HEK293 (cell line): ENCODE results near the gene LRAT.

Experiments
- GLI4 ChIP-seq: fragments of 450-650 bp; formaldehyde crosslinking; IDR thresholded peaks from 2 replicates; pipeline ENCODE4 v1.5.1; 2016; ENCODE audit warnings: missing biosample characterization, missing genetic modification characterization
- MYNN ChIP-seq: fragments of 450-650 bp; formaldehyde crosslinking; IDR thresholded peaks from 2 replicates; pipeline ENCODE4 v1.5.1; 2016; ENCODE audit warnings: missing biosample characterization, missing genetic modification characterization, borderline replicate concordance
- ZNF214 ChIP-seq: fragments of 450-650 bp; formaldehyde crosslinking; IDR thresholded peaks from 2 replicates; pipeline ENCODE4 v1.5.1; 2017; ENCODE audit warnings: missing biosample characterization, mild to moderate bottlenecking, missing genetic modification characterization, borderline replicate concordance
- ZNF623 ChIP-seq: fragments of 450-650 bp; formaldehyde crosslinking; IDR thresholded peaks from 2 replicates; pipeline ENCODE4 v1.5.1; 2016; ENCODE audit warnings: missing biosample characterization, missing genetic modification characterization
- TF ChIP-seq, protein P1 (sequence below): fragments of 450-650 bp; formaldehyde crosslinking; IDR thresholded peaks from 2 replicates; pipeline ENCODE4 v1.5.1; 2016; ENCODE audit warnings: missing biosample characterization, missing genetic modification characterization
- TF ChIP-seq, protein P2 (sequence below): fragments of 450-650 bp; formaldehyde crosslinking; conservative IDR thresholded peaks from 2 replicates; pipeline ENCODE4 v1.5.1; 2016; ENCODE audit warnings: low read depth, missing biosample characterization, missing genetic modification characterization
- TF ChIP-seq, protein P3 (sequence below): fragments of 450-650 bp; formaldehyde crosslinking; IDR thresholded peaks from 2 replicates; pipeline ENCODE4 v1.5.1; 2016; ENCODE audit warnings: missing biosample characterization, missing genetic modification characterization

DNA sequence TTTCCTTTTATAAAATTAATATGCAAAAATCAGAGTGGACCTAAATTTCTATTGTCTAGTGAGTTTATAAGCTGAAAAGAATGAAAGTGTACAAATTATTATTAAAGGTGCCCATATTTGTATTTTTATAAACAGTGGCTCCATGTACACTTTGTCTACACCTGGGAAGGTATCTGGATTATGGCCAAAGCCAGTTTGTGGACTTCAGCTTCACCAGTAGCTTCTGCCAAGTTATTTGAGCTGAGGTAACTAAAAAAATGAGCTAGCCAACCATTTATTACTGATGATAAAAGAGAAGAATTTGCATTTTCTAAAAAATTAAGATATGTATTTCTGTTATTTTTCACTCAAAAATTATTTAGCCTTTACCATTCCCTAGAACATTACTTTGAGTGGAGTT, 32.3 kb upstream of the LRAT start:
- TF ChIP-seq, protein P1, sequence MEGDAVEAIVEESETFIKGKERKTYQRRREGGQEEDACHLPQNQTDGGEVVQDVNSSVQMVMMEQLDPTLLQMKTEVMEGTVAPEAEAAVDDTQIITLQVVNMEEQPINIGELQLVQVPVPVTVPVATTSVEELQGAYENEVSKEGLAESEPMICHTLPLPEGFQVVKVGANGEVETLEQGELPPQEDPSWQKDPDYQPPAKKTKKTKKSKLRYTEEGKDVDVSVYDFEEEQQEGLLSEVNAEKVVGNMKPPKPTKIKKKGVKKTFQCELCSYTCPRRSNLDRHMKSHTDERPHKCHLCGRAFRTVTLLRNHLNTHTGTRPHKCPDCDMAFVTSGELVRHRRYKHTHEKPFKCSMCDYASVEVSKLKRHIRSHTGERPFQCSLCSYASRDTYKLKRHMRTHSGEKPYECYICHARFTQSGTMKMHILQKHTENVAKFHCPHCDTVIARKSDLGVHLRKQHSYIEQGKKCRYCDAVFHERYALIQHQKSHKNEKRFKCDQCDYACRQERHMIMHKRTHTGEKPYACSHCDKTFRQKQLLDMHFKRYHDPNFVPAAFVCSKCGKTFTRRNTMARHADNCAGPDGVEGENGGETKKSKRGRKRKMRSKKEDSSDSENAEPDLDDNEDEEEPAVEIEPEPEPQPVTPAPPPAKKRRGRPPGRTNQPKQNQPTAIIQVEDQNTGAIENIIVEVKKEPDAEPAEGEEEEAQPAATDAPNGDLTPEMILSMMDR (tag by site-specific recombination) = no peak
- TF ChIP-seq, protein P2, sequence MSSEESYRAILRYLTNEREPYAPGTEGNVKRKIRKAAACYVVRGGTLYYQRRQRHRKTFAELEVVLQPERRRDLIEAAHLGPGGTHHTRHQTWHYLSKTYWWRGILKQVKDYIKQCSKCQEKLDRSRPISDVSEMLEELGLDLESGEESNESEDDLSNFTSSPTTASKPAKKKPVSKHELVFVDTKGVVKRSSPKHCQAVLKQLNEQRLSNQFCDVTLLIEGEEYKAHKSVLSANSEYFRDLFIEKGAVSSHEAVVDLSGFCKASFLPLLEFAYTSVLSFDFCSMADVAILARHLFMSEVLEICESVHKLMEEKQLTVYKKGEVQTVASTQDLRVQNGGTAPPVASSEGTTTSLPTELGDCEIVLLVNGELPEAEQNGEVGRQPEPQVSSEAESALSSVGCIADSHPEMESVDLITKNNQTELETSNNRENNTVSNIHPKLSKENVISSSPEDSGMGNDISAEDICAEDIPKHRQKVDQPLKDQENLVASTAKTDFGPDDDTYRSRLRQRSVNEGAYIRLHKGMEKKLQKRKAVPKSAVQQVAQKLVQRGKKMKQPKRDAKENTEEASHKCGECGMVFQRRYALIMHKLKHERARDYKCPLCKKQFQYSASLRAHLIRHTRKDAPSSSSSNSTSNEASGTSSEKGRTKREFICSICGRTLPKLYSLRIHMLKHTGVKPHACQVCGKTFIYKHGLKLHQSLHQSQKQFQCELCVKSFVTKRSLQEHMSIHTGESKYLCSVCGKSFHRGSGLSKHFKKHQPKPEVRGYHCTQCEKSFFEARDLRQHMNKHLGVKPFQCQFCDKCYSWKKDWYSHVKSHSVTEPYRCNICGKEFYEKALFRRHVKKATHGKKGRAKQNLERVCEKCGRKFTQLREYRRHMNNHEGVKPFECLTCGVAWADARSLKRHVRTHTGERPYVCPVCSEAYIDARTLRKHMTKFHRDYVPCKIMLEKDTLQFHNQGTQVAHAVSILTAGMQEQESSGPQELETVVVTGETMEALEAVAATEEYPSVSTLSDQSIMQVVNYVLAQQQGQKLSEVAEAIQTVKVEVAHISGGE = no peak
- TF ChIP-seq MYNN (tag by site-specific recombination) (no peak), ZNF623 (tag by site-specific recombination) (no peak), ZNF214 (tag by site-specific recombination) (no peak), GLI4 (no peak)
- TF ChIP-seq, protein P3, sequence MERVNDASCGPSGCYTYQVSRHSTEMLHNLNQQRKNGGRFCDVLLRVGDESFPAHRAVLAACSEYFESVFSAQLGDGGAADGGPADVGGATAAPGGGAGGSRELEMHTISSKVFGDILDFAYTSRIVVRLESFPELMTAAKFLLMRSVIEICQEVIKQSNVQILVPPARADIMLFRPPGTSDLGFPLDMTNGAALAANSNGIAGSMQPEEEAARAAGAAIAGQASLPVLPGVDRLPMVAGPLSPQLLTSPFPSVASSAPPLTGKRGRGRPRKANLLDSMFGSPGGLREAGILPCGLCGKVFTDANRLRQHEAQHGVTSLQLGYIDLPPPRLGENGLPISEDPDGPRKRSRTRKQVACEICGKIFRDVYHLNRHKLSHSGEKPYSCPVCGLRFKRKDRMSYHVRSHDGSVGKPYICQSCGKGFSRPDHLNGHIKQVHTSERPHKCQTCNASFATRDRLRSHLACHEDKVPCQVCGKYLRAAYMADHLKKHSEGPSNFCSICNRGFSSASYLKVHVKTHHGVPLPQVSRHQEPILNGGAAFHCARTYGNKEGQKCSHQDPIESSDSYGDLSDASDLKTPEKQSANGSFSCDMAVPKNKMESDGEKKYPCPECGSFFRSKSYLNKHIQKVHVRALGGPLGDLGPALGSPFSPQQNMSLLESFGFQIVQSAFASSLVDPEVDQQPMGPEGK = no peak
